Measurements from ENCODE around the gene FXYD5. TPM values are rescaled to one million over a fixed set of nuclear protein-coding genes. Genes with fewer than 3 reads are reported as not detected.

FXYD5 gene
- polyA plus RNA-seq, 6 donors from 2014 or later, result 290 to 440 (median 351) TPM

GRCh38 chr19:35170359-35171061 is 16.0 kb downstream of the FXYD5 start:
- Mint-ChIP-seq H3K4me1 (peaks cover 36 to 47% (median 47%) of the 10 kb centered on the region in 3 donors), H3K27me3 (no peaks in the 10 kb centered on the region), H3K36me3 (peaks cover 20% of the 10 kb centered on the region in 2 donors), H3K9me3 (peaks cover 0 to 6% (median 0%) of the 10 kb centered on the region in 7 donors), H3K27ac (peak overlapping the region in 4 of 6 donors; percentile 62 to 90 (median 81)), H3K4me3 (no peak overlapping the region)
- DNase-seq (no peak), ATAC-seq (ENCODE audit: low read depth in 2 of 2) (no peak)

- Mint-ChIP-seq H3K27ac (peak overlapping the region in 5 of 6 donors; percentile 85 to 94 (median 87)), H3K36me3 (peaks cover 8% of the 10 kb centered on the region in 2 donors), H3K27me3 (no peaks in the 10 kb centered on the region), H3K4me3 (peak overlapping the region in 4 of 8 donors; percentile 48 to 82 (median 57)), H3K4me1 (peaks cover 24 to 42% (median 35%) of the 10 kb centered on the region in 3 donors), H3K9me3 (no peaks in the 10 kb centered on the region)
- ATAC-seq (ENCODE audit: low read depth in 2 of 2) (peak in 1 of 2 donors; percentile 32), DNase-seq (no peak)
These were observed 17.2 kb downstream of the FXYD5 start for GRCh38 chr19:35171730-35172129.

- DNase-seq (no peak), ATAC-seq (ENCODE audit: low read depth in 2 of 2) (no peak)
- Mint-ChIP-seq H3K4me1 (peaks cover 9 to 36% (median 13%) of the 10 kb centered on the region in 3 donors), H3K4me3 (no peak overlapping the region), H3K27ac (peak overlapping the region in 2 of 6 donors; percentile 3 to 85), H3K9me3 (no peaks in the 10 kb centered on the region), H3K36me3 (peaks cover 2 to 8% of the 10 kb centered on the region in 2 donors), H3K27me3 (no peaks in the 10 kb centered on the region)
These were observed 19.7 kb downstream of the FXYD5 start for GRCh38 chr19:35174226-35174625.

- Mint-ChIP-seq H3K27ac (peak overlapping the region in 4 of 6 donors; percentile 79 to 92 (median 83)), H3K4me3 (no peak overlapping the region), H3K9me3 (no peaks in the 10 kb centered on the region), H3K27me3 (no peaks in the 10 kb centered on the region), H3K4me1 (peaks cover 9 to 39% (median 18%) of the 10 kb centered on the region in 3 donors), H3K36me3 (no peaks in the 10 kb centered on the region)
- DNase-seq (no peak), ATAC-seq (ENCODE audit: low read depth in 2 of 2) (no peak)
These were observed 21.6 kb downstream of the FXYD5 start for GRCh38 chr19:35176181-35176570.

DNA sequence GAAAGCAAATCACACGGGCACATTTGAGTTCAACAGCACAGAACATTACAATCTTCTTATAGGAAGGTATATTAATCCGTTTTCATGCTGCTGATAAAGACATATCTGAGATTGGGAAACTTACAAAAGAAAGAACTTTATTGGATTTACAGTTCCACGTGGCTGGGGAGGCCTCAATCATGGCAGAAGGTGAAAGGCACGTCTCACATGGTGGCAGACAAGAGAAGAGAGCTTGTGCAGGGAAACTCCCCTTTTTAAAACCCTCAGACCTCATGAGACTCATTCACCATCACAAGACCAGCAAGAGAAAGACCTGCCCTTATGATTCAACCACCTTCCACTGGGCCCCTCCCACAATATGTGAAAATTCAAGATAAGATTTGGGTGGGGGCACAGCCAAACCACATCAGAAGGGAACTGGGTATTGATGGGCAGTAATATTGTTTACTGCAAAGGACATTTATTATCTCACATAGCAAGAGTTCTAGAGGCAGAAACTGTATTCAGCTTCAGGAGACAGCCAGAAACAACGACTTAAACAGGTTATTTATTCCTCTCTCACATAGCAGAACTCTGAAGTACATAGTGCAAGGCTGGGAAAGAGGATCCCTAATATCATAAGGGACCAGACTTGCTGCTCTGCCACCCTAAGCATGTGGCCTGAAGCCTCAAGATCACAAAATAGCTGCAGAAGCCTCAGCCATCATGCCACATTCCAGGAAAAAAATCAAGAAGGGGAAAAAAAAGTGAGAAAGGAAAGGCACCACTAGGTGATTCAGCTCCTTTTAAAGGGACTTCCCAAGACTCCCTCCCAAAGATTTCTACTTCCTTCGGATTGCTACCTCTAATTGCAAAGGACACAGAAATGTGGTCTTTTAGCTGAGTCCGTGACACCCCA is 23.1 kb downstream of the FXYD5 start:
- Mint-ChIP-seq H3K27ac (peak overlapping the region in 2 of 6 donors; percentile 42 to 79), H3K27me3 (no peaks in the 10 kb centered on the region), H3K4me3 (no peak overlapping the region), H3K9me3 (peaks cover 0 to under 1% (median 0%) of the 10 kb centered on the region in 7 donors), H3K36me3 (peaks cover 0 to 1% of the 10 kb centered on the region in 2 donors), H3K4me1 (peaks cover 0 to 29% (median 20%) of the 10 kb centered on the region in 3 donors)
- no peak for DNase-seq
- ATAC-seq (ENCODE audit: low read depth in 2 of 2), result peak; percentile 23 to 25

DNA sequence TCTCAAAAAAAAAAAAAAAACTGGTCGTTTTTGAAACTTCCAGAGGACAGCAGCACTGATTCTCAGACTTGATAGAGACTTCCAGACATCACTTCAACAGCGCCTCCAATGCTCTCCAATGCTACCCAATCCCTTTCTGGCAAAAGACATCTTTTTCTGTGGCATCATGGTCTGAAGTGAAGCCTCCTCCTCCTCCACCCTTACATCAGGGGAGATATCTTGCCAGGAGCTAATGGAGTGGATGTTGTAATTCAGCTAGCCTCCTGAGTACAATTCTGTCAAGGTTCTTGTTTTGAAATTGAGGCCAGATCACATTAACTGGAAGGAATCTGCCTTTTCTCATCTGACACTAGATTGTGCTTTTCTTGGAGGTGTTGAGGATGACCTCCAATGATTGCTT is 24.2 kb downstream of the FXYD5 start:
- Mint-ChIP-seq H3K4me3 (no peak overlapping the region), H3K9me3 (peaks cover 0 to 5% (median 0%) of the 10 kb centered on the region in 7 donors), H3K36me3 (peaks cover 0 to 9% of the 10 kb centered on the region in 2 donors), H3K27me3 (no peaks in the 10 kb centered on the region), H3K4me1 (peaks cover 0 to 30% (median 25%) of the 10 kb centered on the region in 3 donors), H3K27ac (peak overlapping the region in 1 of 6 donors; percentile 48)
- no peak for DNase-seq
- ATAC-seq (ENCODE audit: low read depth in 2 of 2), result no peak

DNA sequence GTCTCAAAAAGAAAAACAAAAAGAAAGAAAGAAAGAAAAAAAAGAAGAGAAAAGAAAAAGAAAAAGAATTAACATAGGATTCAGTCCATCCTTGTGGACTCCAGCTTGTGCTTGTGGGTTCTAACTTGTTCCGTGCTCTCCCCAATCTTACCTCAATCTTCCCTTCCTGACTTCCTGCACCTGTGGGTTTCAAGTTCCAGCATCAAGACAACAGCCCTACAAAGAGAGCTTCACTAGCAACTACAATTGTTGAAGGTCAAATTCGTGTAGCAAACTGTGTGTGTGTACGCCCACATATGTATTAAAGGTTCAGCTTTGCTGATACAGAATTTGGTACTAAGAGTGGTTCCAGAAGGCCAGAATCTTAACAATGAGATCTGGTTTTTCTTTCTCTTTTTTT is 25.3 kb downstream of the FXYD5 start:
- H3K4me3 Mint-ChIP-seq, result no peak overlapping the region
- peaks cover 0 to 15% (median 7%) of the 10 kb centered on the region in 7 donors for H3K9me3 Mint-ChIP-seq
- H3K27ac Mint-ChIP-seq, result peak overlapping the region in 1 of 6 donors; percentile 49
- peaks cover 0 to 9% of the 10 kb centered on the region in 2 donors for H3K36me3 Mint-ChIP-seq
- no peak for ATAC-seq (ENCODE audit: low read depth in 2 of 2)
- H3K27me3 Mint-ChIP-seq, result no peaks in the 10 kb centered on the region
- peaks cover 0 to 25% (median 25%) of the 10 kb centered on the region in 3 donors for H3K4me1 Mint-ChIP-seq
- DNase-seq, result no peak

- peaks cover 0 to 20% (median 17%) of the 10 kb centered on the region in 3 donors for H3K4me1 Mint-ChIP-seq
- no peak overlapping the region for H3K4me3 Mint-ChIP-seq
- H3K27me3 Mint-ChIP-seq, result no peaks in the 10 kb centered on the region
- no peak overlapping the region for H3K27ac Mint-ChIP-seq
- DNase-seq (no peak), ATAC-seq (ENCODE audit: low read depth in 2 of 2) (no peak)
- H3K9me3 Mint-ChIP-seq, result peaks cover 0 to 18% (median 7%) of the 10 kb centered on the region in 7 donors
- H3K36me3 Mint-ChIP-seq, result peaks cover 0 to 9% of the 10 kb centered on the region in 2 donors
These were observed 26.9 kb downstream of the FXYD5 start for GRCh38 chr19:35181387-35181786.

GRCh38 chr19:35184267-35184666 is 29.7 kb downstream of the FXYD5 start:
- Mint-ChIP-seq H3K4me3 (no peak overlapping the region), H3K27me3 (no peaks in the 10 kb centered on the region), H3K36me3 (peaks cover 0 to 9% of the 10 kb centered on the region in 2 donors), H3K4me1 (peaks cover 3 to 19% (median 9%) of the 10 kb centered on the region in 3 donors), H3K27ac (peak overlapping the region in 1 of 6 donors; percentile 26), H3K9me3 (peaks cover 0 to 18% (median 7%) of the 10 kb centered on the region in 7 donors)
- ATAC-seq (ENCODE audit: low read depth in 2 of 2), result no peak
- no peak for DNase-seq

DNA sequence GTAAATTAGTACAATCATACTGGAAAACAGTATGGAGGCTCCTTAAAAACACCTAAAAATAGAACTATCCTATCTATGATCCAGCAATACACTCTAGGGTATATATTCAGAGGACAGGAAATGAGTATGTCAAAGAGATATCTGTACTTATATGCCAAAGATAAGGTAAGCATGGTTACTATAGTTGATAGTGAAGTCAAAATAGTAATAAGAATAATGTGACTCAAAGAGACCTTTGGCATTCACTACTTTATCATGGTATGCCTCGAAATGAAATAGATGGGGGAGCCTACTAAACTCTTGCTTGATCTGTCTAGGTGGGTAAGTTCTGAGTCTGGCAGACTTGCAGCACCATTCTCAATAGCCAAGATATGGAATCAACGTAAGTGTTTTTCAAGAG is 30.3 kb downstream of the FXYD5 start:
- DNase-seq, result no peak
- H3K27ac Mint-ChIP-seq, result peak overlapping the region in 1 of 6 donors; percentile 4

DNA sequence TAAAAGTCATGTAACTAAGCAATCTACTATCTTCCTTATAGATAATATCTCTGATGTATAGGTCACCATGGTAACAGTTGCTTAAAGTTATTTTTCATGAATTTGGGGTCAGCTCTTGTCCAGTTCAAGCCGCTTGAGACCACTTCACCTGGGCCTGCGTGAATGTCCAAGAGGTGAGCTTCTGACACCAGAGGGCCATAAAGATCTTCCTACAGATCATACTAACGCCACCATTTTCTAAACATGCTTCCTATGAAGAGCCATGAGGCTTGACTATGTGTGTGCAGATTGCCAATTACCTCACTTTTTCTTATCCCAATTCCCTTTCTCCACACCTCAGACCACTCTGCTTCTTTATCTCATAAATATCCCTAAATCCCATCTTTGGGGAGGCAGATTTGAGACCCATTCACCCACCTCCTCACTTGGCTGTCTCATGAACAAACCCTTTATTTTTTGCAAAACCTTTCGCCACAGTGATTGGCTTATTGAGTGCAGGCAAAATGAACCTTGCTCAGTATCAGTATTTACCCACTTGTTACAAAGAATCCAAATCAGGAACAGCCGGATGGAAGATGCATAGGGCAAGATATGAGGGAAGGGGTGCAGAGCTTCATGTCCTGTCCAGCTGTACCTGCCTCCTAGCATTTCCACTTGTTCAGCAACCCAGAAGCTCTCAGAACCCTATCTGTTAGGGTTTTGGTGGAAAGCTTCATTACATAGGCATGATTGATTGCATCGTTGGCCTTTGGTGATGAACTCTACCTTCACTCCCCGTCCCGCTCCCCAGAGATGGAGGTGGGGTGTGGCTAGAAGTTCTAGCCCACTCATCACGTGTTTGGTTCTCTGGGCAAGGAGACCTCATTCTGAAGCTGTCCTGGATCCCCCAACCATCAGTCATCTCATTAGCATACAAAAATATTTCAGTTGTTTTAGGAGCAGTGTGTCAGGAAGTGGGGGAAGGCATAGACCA is 39.8 kb downstream of the FXYD5 start:
- DNase-seq (no peak), ATAC-seq (ENCODE audit: low read depth in 2 of 2) (no peak)
- Mint-ChIP-seq H3K27me3 (peaks cover 0 to 4% (median 0%) of the 10 kb centered on the region in 3 donors), H3K9me3 (peaks cover 0 to 4% (median 0%) of the 10 kb centered on the region in 7 donors), H3K4me1 (peaks cover 9 to 15% (median 13%) of the 10 kb centered on the region in 3 donors), H3K27ac (peak overlapping the region in 4 of 6 donors; percentile 12 to 86 (median 60)), H3K4me3 (peak overlapping the region in 1 of 8 donors; percentile 7), H3K36me3 (no peaks in the 10 kb centered on the region)

More for the DNA sequence above, 30.3 kb downstream of the FXYD5 start:
- peaks cover 0 to 18% (median 7%) of the 10 kb centered on the region in 7 donors for H3K9me3 Mint-ChIP-seq
- no peak for ATAC-seq (ENCODE audit: low read depth in 2 of 2)
- H3K36me3 Mint-ChIP-seq, result peaks cover 0 to 9% of the 10 kb centered on the region in 2 donors
- H3K27me3 Mint-ChIP-seq, result no peaks in the 10 kb centered on the region
- H3K4me1 Mint-ChIP-seq, result peaks cover 3 to 13% (median 7%) of the 10 kb centered on the region in 3 donors
- H3K4me3 Mint-ChIP-seq, result no peak overlapping the region

DNA sequence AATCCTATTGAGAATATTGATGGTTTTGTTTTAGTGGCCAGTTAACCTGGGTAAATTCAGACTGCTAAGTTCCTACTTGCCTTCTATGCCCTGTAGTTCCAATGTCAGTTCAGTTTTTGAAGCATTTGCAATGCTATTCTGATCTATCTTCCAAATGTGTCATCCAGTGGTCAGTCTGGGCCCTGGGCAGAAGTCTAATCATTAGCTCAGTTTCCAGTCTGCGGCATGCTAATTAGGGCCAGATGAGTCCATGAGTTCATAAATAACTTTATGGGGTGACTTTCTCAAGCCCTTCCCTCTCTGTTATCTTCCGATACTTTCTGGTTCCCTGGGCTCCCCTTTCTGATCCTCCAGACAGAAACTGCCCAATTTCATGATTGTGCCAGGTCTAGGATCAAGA is 41.3 kb downstream of the FXYD5 start:
- no peak overlapping the region for H3K4me3 Mint-ChIP-seq
- no peak overlapping the region for H3K27ac Mint-ChIP-seq
- no peak for DNase-seq
- no peaks in the 10 kb centered on the region for H3K36me3 Mint-ChIP-seq
- H3K27me3 Mint-ChIP-seq, result peaks cover 0 to 4% (median 0%) of the 10 kb centered on the region in 3 donors
- ATAC-seq (ENCODE audit: low read depth in 2 of 2), result no peak
- H3K9me3 Mint-ChIP-seq, result peaks cover 0 to 4% (median 0%) of the 10 kb centered on the region in 7 donors
- peaks cover 9 to 15% (median 13%) of the 10 kb centered on the region in 3 donors for H3K4me1 Mint-ChIP-seq

Measured in naive B cell (primary cell).